NB4 (cell line): ENCODE results near the gene COMT.

Experiments used
- DNase-seq: peaks from one replicate; pipeline ENCODE4 v3.0.0; 2010; ENCODE audit warnings: low read depth
- H3K4me3 ChIP-seq: one replicate; pipeline ENCODE4 v1.5.1; 2011; ENCODE audit warnings: mild to moderate bottlenecking, low read depth, low read length, moderate library complexity
- MYC ChIP-seq: IDR thresholded peaks from 2 replicates; pipeline ENCODE4 v1.6.1; 2011; ENCODE audit warnings: low read depth, low read length
- POLR2A ChIP-seq: IDR thresholded peaks from 2 replicates; pipeline ENCODE4 v1.6.1; 2011; ENCODE audit warnings: mild to moderate bottlenecking; ENCODE audit not compliant: insufficient read length; ENCODE audit errors: extremely low read depth
- TF ChIP-seq, protein P1 (sequence below): IDR thresholded peaks from one replicate; pipeline ENCODE4 v1.5.1; 2012; ENCODE audit warnings: low read depth, low read length
- TF ChIP-seq, protein P2 (sequence below): IDR thresholded peaks from 2 replicates; pipeline ENCODE4 v1.6.1; 2011; ENCODE audit warnings: low read depth, low read length

The COMT gene

DNA sequence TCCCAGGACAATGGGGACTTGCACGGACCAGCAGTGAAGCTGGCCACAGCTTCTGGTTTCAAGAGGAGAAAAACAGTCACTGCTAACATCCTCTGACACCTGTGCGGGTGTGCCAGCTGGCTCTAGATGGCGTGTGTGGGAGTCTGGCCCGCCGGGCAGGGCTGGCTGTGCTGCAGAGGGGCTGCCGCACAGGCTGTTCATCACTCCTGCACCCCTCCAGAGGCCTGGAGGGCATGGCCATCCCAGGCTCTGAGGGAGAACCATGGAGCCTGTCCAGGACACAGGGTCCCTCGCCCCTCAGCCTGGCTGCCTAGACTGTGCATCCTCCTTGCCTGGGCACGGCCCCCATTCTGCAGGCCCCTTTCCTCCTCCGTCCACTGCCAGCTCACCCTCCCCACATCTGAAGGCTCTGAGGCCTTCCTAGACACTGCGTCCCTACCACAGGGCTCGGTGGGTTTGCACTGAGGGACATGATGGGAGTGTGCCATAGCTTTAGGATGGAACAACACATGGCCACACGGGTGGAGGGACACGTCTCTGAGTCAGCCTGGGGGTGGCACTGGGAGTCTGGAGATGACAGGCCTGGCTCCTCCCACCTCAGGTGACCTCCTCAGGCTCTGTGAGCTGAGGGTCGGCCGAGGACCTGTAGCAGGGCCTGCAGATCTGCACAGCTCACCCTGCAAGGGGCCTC lies 44.8 kb upstream of the COMT start:
- DNase-seq = no peak
- no peak overlapping the region for H3K4me3 ChIP-seq
- no peak for TF ChIP-seq POLR2A
- TF ChIP-seq, protein P1, sequence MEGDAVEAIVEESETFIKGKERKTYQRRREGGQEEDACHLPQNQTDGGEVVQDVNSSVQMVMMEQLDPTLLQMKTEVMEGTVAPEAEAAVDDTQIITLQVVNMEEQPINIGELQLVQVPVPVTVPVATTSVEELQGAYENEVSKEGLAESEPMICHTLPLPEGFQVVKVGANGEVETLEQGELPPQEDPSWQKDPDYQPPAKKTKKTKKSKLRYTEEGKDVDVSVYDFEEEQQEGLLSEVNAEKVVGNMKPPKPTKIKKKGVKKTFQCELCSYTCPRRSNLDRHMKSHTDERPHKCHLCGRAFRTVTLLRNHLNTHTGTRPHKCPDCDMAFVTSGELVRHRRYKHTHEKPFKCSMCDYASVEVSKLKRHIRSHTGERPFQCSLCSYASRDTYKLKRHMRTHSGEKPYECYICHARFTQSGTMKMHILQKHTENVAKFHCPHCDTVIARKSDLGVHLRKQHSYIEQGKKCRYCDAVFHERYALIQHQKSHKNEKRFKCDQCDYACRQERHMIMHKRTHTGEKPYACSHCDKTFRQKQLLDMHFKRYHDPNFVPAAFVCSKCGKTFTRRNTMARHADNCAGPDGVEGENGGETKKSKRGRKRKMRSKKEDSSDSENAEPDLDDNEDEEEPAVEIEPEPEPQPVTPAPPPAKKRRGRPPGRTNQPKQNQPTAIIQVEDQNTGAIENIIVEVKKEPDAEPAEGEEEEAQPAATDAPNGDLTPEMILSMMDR = no peak
- TF ChIP-seq, protein P2, sequence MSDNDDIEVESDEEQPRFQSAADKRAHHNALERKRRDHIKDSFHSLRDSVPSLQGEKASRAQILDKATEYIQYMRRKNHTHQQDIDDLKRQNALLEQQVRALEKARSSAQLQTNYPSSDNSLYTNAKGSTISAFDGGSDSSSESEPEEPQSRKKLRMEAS = no peak
- TF ChIP-seq MYC = no peak

DNA sequence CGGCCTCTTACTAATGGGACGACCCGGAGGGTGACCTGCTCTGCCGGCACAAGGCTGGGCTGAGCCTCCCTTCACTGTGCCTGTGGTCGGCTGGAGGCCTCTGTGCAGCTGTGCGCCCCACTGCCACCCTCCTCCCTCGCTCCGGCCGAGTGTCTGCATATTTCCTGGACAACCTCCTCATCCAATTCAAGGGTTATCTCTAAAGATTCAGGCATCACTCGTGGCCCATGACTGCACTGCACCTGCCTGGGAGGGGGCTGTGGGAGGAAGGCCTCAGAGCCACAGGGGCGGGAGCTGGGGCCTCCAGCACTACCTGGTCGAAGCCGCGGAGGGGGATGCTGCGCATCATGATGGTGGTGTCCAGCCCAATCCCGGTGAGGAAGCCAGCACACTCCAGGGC lies 43.8 kb upstream of the COMT start:
- no peak for DNase-seq
- TF ChIP-seq MYC (no peak), POLR2A (no peak)
- TF ChIP-seq, protein P1 = no peak
- TF ChIP-seq, protein P2 = no peak
- H3K4me3 ChIP-seq = no peak overlapping the region

DNA sequence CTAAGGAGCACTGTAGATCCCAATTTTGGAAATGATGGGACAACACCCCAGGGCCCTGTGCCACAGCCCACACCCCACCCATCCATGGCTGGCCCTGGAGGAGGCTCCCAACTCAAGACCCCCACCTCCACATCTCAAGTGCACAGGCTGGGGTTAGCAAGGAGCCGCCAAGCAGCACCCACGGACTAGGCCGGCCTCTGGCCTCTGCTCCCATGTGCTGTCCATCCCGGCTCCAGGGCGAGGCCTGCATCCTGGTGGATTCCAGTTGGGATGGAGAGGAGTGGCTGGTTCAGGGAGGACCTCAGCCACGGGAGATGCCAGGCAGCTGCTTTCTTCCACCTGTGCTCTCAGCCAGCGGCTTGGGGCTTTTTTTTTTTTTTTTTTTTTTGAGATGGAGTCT lies 43.4 kb upstream of the COMT start:
- TF ChIP-seq, protein P2 = no peak
- TF ChIP-seq, protein P1 = no peak
- TF ChIP-seq POLR2A (no peak), MYC (no peak)
- no peak overlapping the region for H3K4me3 ChIP-seq
- no peak for DNase-seq

DNA sequence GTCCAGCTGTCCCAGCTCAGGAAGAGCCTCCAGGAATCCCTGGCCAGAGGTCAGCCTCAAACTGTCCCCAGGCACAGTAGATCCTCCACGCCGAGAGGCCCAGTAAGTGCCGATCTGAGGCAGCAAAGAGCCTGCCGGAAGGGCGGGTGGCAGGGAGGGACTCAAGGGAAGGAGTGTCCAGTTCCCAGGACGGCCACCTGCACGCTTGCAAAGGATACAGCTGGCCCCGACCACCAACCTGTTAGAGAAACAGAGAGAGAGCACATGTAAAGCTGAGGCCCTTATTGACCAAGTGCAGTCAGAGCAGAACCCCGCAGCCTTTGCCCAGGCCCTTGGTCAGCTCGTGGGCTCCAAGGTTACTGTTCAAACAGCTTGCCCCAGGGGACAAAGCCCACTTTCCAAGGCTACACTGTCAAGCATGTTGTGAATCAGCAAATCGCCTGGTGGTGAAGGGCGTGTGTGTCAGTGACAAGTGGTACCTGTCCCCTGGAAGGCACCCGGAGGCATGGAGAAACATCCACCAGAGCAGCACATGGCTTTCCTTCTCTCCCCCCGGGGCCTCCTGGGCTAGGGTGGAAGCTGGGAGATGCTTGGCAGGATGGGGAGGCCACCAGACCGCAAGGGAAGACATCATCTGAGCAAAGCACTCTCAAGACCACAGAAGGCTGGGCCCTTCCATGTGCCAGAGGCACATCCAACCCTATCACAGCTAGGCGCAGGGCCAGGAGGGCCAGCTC lies 42.6 kb upstream of the COMT start:
- H3K4me3 ChIP-seq = no peak overlapping the region
- TF ChIP-seq MYC (no peak), POLR2A (no peak)
- TF ChIP-seq, protein P2 = no peak
- TF ChIP-seq, protein P1 = no peak
- DNase-seq = no peak

DNA sequence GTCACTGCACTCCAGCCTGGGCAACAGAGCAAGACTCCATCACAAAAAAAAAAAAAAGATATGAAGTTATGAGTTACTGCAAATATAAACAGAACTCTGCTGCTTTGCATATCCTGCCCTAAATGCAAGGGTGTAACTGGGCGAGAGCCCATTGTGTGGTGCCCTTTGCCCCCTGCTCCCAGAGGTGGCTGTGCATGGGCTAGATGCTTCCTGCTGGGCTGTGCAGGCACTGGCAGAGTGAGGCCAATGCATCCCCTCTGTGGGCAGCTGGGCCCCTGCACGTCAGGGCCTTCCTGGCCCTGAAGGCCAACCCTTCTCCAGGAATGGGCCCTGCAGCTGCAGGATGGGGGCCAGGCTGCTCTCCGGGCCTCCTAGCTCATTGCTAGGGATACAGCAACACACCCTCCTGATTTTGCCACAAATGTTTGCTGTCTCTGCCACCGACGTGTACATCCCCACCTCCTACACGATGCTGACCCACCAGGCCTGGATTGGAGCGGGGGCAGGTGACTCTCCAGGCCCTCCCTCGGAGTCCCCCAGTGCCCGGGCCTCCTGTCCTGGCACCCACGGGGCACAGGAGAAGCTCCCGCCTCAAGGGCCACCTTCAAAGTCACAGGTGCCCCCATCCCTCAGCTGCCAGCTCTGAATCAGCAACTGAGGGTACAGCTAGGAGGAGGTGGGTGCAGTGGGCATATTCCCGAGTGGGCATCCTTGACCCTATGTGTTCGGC lies 40.7 kb upstream of the COMT start:
- DNase-seq = no peak
- no peak overlapping the region for H3K4me3 ChIP-seq
- TF ChIP-seq, protein P1 = no peak
- TF ChIP-seq MYC = no peak
- no peak for TF ChIP-seq POLR2A
- TF ChIP-seq, protein P2 = no peak
